Heart left ventricle (tissue), 16 donors: ENCODE data around the gene CC2D1A. TPM values are rescaled to one million over a fixed set of nuclear protein-coding genes. Genes with fewer than 3 reads are reported as not detected.

Source experiments
- ATAC-seq, 4 donors: fragments of 200-7000 bp; cut with Tn5 transposase; one replicate each; pipeline ENCODE4 v1.9.1; 2020 to 2022; ENCODE audit warnings: moderate library complexity in 4 of 4, mild to moderate bottlenecking in 3 of 4, moderate number of reproducible peaks in 1 of 4
- DNase-seq, 5 donors: peaks; one replicate each; pipeline ENCODE4 v3.0.0-alpha.2; 2020
- H3K27ac ChIP-seq, 12 donors: fragments of 200-600 bp; sonication (generic) in 4 of 12; one replicate each; pipeline versions ENCODE4 v1.5.0 to v1.8.0; 2016 to 2022; ENCODE audit warnings: mild to moderate bottlenecking in 2 of 12
- H3K27me3 ChIP-seq, 9 donors: fragments of 200-600 bp; sonication (generic) in 2 of 9; one replicate each; pipeline versions ENCODE4 v1.5.1 to v1.8.0; 2016 to 2022; ENCODE audit warnings: mild to moderate bottlenecking in 3 of 9
- H3K36me3 ChIP-seq, 9 donors: fragments of 200-600 bp; sonication (generic) in 2 of 9; one replicate each; pipeline versions ENCODE4 v1.5.0 to v1.8.0; 2018 to 2022; ENCODE audit warnings: mild to moderate bottlenecking in 2 of 9
- H3K4me1 ChIP-seq, 12 donors: fragments of 200-600 bp; sonication (generic) in 4 of 12; one replicate each; pipeline versions ENCODE4 v1.5.0 to v1.8.0; 2016 to 2022; ENCODE audit warnings: mild to moderate bottlenecking in 3 of 12
- H3K4me3 ChIP-seq, 12 donors: fragments of 200-600 bp; sonication (generic) in 4 of 12; one replicate each; pipeline versions ENCODE4 v1.5.0 to v1.8.0; 2017 to 2022; ENCODE audit warnings: mild to moderate bottlenecking in 9 of 12, moderate library complexity in 4 of 12
- H3K9me3 ChIP-seq, 12 donors: fragments of 200-600 bp; sonication (generic) in 4 of 12; one replicate each; pipeline versions ENCODE4 v1.5.0 to v1.8.0; 2016 to 2022; ENCODE audit warnings: mild to moderate bottlenecking in 1 of 12
- CTCF ChIP-seq, 12 donors: fragments of 200-600 bp; sonication (generic) in 4 of 12; IDR thresholded peaks; one replicate each; pipeline versions ENCODE4 v1.5.0 to v1.8.0; 2018 to 2022; ENCODE audit warnings: antibody characterized with exemption in 12 of 12, mild to moderate bottlenecking in 5 of 12
- POLR2A ChIP-seq, 2 donors: fragments of 450-650 bp; IDR thresholded peaks; one replicate each; pipeline ENCODE4 v1.6.1; 2017; ENCODE audit warnings: antibody characterized with exemption in 2 of 2, mild to moderate bottlenecking in 2 of 2, moderate library complexity in 2 of 2
- WGBS, 4 donors: extraction: QIAGEN DNeasy Blood & Tissue Kit in 2 of 4; methylation state at CpG; one replicate each; pipeline versions ENCODE4 v1.1.5 to v1.1.7; 2013 to 2018; 5-methylcytosine and 5-hydroxymethylcytosine counted together
- intact Hi-C, 10 donors: fragments of 100-400 bp; cut with DNase I; formaldehyde crosslinking; loops; one replicate each; pipeline versions ENCODE4 v1.11.1 to v1.14.2; 2022
- polyA plus RNA-seq, 2 donors: library from polyadenylated mRNA; stranded (reverse); fragments of 200-250 nt; gene quantifications; one replicate each; pipeline ENCODE4 v1.2.3, GENCODE V29; 2013
- total RNA-seq, 9 donors: library from RNA; depleted of rRNA in 2 of 9; stranded (reverse); fragments of >200 nt in 2 of 9; fragmentation: NEBNext Ultra II Directional in 3 of 9; extraction: Animal tissue kit (Norgen Biotek cat#: 25700) in 3 of 9; gene quantifications; one replicate each; pipeline versions ENCODE4 v1.1.0 to v1.2.4, GENCODE V29; 2016 to 2023
- donor health status: ischemic (EF 13 %, LVEDD 7.1; RV severe dilation, severe dysfunction).
- donor health status: healthy with polysubstance abuse.
- donor health status: DM: no; HTN: yes; CAD: no.
- donor health status: DM: no; HTN: no; CAD: no.
- donor health status: ischemic (EF 25% LVEDD 6.9; RV normal size, moderate dysfunction).
- donor health status: ischemic (EF 25% LVEDD 5.7; RV mildly dilated, moderate dysfunction).
- donor health status: healthy.
- donor health status: DM: yes; HTN: yes; CAD: no.
- donor health status: ischemic (EF 35%, LVEDD 5.7; RV mildly dilated, moderate dysfunction).
- donor health status: nonischemic (EF 11% LVEDD 7.7; RV severe dilation, severe dysfunction).
- donor health status: DM: yes; HTN: yes; CAD: no.
- donor health status: PGD.
- donor health status: ischemic (EF 29% LVEDD 5.4; RV normal size, mild dysfunction).
- donor health status: nonischemic (EF 23%, LVEDD 6.1; RV moderate dilation, normal function).

CC2D1A gene
- total and polyA plus RNA-seq, 11 donors = 14.4 to 36.3 (median 19.5) TPM

GRCh38 chr19:13954185-13954584, 48.2 kb downstream of the CC2D1A start:
- TF ChIP-seq CTCF (IDR thresholded peaks at IDR 0.05) (no peak), POLR2A (IDR thresholded peaks at IDR 0.05) (no peak)
- Histone ChIP-seq H3K27ac (no peak overlapping the region), H3K27me3 (no peaks in the 10 kb centered on the region), H3K4me3 (no peak overlapping the region), H3K36me3 (peaks cover 0 to 53% (median 45%) of the 10 kb centered on the region in 9 donors), H3K9me3 (no peaks in the 10 kb centered on the region), H3K4me1 (peaks cover 5 to 39% (median 15%) of the 10 kb centered on the region in 12 donors)
- 91 to 95% (median 94%) methylated on average over 13 to 15 of the region's 15 CpGs for WGBS, 4 donors
- DNase-seq (no peak), ATAC-seq (no peak)
- intact Hi-C loops = loop anchor here in 6 of 10 donors (5.0 to 10.0 kb wide), 7 partner anchors 33 to 121 kb away; partner anchors contain the start of genes RFX1 (in 5 of the 6), BRME1 (in 1 of the 6), CC2D1A (in 1 of the 6) and MISP3 (in 1 of the 6)

GRCh38 chr19:13955662-13956364, 49.8 kb downstream of the CC2D1A start:
- DNase-seq (peak in 1 of 5 donors; percentile 28), ATAC-seq (no peak)
- peaks cover 0 to 69% (median 60%) of the 10 kb centered on the region in 9 donors for H3K36me3 ChIP-seq
- H3K4me1 ChIP-seq = peaks cover 5 to 39% (median 15%) of the 10 kb centered on the region in 12 donors
- 92 to 94% (median 93%) methylated on average over 24 to 42 of the region's 42 CpGs for WGBS, 4 donors
- no peaks in the 10 kb centered on the region for H3K9me3 ChIP-seq
- intact Hi-C loops = loop anchor here in 4 of 10 donors (10.0 kb wide), 2 partner anchors 49 to 119 kb away; partner anchors contain the start of genes RFX1 (in 4 of the 4) and MISP3 (in 1 of the 4)
- no peak overlapping the region for H3K4me3 ChIP-seq
- peak overlapping the region in 1 of 12 donors; percentile 50 for H3K27ac ChIP-seq
- no peak for TF ChIP-seq CTCF (IDR thresholded peaks at IDR 0.05)
- no peak for TF ChIP-seq POLR2A (IDR thresholded peaks at IDR 0.05)
- H3K27me3 ChIP-seq = no peaks in the 10 kb centered on the region

GRCh38 chr19:13956365-13956744, 50.4 kb downstream of the CC2D1A start:
- no peak overlapping the region for H3K4me3 ChIP-seq
- peaks cover 0 to 74% (median 65%) of the 10 kb centered on the region in 9 donors for H3K36me3 ChIP-seq
- no peak for TF ChIP-seq POLR2A (IDR thresholded peaks at IDR 0.05)
- TF ChIP-seq CTCF (IDR thresholded peaks at IDR 0.05) = no peak
- ATAC-seq (no peak), DNase-seq (no peak)
- H3K4me1 ChIP-seq = peaks cover 5 to 39% (median 15%) of the 10 kb centered on the region in 12 donors
- intact Hi-C loops = loop anchor here in 4 of 10 donors (10.0 kb wide), 2 partner anchors 48 to 118 kb away; partner anchors contain the start of genes RFX1 (in 4 of the 4) and MISP3 (in 1 of the 4)
- H3K27ac ChIP-seq = peak overlapping the region in 5 of 12 donors; percentile 6 to 50 (median 36)
- 94 to 100% (median 95%) methylated on average over 7 to 16 of the region's 16 CpGs for WGBS, 4 donors
- H3K9me3 ChIP-seq = no peaks in the 10 kb centered on the region
- H3K27me3 ChIP-seq = no peaks in the 10 kb centered on the region

GRCh38 chr19:13957051-13957450, 51.0 kb downstream of the CC2D1A start:
- Histone ChIP-seq H3K9me3 (no peaks in the 10 kb centered on the region), H3K4me3 (no peak overlapping the region), H3K27me3 (no peaks in the 10 kb centered on the region), H3K4me1 (peaks cover 5 to 34% (median 11%) of the 10 kb centered on the region in 12 donors), H3K27ac (peak overlapping the region in 7 of 12 donors; percentile 0 to 53 (median 32)), H3K36me3 (peaks cover 0 to 81% (median 71%) of the 10 kb centered on the region in 9 donors)
- DNase-seq (peak in 1 of 5 donors; percentile 53), ATAC-seq (peak in 2 of 4 donors; percentile 16)
- WGBS, 4 donors = 42 to 64% (median 57%) methylated on average over 6 to 8 of the region's 8 CpGs
- intact Hi-C loops = loop anchor here in 4 of 10 donors (10.0 kb wide), 2 partner anchors 48 to 118 kb away; partner anchors contain the start of genes RFX1 (in 4 of the 4) and MISP3 (in 1 of the 4)
- TF ChIP-seq POLR2A (IDR thresholded peaks at IDR 0.05) (no peak), CTCF (IDR thresholded peaks at IDR 0.05) (no peak)
